DND-41 (cell line): ENCODE measurements around the gene LCA5L.

Source experiments
- CTCF ChIP-seq: IDR thresholded peaks from 2 replicates; pipeline ENCODE4 v1.5.1; 2012; ENCODE audit warnings: borderline replicate concordance, low read length, moderate library complexity, mild to moderate bottlenecking; ENCODE audit not compliant: poor library complexity, severe bottlenecking; ENCODE audit errors: extremely low read depth
- EZH2 ChIP-seq: IDR thresholded peaks from 3 replicates; pipeline ENCODE4 v1.6.1; 2012; ENCODE audit warnings: borderline replicate concordance, low read depth, mild to moderate bottlenecking, moderate library complexity, low read length, inconsistent platforms; ENCODE audit not compliant: severe bottlenecking

GRCh38 chr21:39390212-39390765 lies 55.3 kb downstream of the LCA5L start:
- TF ChIP-seq EZH2 (no peak), CTCF (no peak)
